ENCODE results near the gene BRD9. TPM values are rescaled to one million over a fixed set of nuclear protein-coding genes. Genes with fewer than 3 reads are reported as not detected.

BRD9 gene
- total RNA-seq, 4 donors from 2014 or later, result 26.5 to 44.9 (median 34.3) TPM

DNA sequence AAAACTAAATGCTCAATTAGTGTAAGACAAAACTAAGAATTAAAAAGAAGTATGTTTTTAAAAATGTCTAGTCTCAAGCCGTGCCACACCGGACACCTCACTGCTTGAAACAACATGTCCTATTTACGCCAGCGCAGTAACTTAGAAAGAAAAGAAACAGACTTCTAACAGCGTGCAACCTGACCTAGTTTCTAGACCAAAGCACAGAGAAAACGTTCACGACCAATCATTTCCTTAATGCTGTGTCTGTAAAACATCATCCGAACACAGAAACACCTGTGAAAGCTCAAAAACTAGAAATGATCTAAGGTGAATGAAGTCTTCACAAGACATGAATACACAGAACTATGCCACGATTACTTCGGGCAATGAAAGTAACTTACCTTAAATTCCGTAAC is 4.0 kb downstream of the BRD9 start:
- Histone ChIP-seq H3K27me3 (no peaks in the 10 kb centered on the region), H3K36me3 (peaks cover 66 to 80% (median 77%) of the 10 kb centered on the region in 4 donors), H3K4me1 (peaks cover 20 to 35% (median 25%) of the 10 kb centered on the region in 4 donors), H3K27ac (replicated peaks in 1 of 4) (no peak overlapping the region), H3K9me3 (no peaks in the 10 kb centered on the region), H3K4me3 (no peak overlapping the region)
- TF ChIP-seq POLR2AphosphoS5 (IDR thresholded peaks at IDR 0.05), result no peak
- TF ChIP-seq EP300 (IDR thresholded peaks at IDR 0.05), result no peak
- TF ChIP-seq, protein P1, sequence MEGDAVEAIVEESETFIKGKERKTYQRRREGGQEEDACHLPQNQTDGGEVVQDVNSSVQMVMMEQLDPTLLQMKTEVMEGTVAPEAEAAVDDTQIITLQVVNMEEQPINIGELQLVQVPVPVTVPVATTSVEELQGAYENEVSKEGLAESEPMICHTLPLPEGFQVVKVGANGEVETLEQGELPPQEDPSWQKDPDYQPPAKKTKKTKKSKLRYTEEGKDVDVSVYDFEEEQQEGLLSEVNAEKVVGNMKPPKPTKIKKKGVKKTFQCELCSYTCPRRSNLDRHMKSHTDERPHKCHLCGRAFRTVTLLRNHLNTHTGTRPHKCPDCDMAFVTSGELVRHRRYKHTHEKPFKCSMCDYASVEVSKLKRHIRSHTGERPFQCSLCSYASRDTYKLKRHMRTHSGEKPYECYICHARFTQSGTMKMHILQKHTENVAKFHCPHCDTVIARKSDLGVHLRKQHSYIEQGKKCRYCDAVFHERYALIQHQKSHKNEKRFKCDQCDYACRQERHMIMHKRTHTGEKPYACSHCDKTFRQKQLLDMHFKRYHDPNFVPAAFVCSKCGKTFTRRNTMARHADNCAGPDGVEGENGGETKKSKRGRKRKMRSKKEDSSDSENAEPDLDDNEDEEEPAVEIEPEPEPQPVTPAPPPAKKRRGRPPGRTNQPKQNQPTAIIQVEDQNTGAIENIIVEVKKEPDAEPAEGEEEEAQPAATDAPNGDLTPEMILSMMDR (IDR thresholded peaks at IDR 0.05), result no peak
- TF ChIP-seq POLR2A (IDR thresholded peaks at IDR 0.05; ENCODE audit: low read depth), result no peak
- intact Hi-C loops (cut with DNase I), result no loop called here
- WGBS, result 91% methylated on average over 11 of the region's 11 CpGs
- no peak for DNase-seq (ENCODE audit: extremely low spot score)

DNA sequence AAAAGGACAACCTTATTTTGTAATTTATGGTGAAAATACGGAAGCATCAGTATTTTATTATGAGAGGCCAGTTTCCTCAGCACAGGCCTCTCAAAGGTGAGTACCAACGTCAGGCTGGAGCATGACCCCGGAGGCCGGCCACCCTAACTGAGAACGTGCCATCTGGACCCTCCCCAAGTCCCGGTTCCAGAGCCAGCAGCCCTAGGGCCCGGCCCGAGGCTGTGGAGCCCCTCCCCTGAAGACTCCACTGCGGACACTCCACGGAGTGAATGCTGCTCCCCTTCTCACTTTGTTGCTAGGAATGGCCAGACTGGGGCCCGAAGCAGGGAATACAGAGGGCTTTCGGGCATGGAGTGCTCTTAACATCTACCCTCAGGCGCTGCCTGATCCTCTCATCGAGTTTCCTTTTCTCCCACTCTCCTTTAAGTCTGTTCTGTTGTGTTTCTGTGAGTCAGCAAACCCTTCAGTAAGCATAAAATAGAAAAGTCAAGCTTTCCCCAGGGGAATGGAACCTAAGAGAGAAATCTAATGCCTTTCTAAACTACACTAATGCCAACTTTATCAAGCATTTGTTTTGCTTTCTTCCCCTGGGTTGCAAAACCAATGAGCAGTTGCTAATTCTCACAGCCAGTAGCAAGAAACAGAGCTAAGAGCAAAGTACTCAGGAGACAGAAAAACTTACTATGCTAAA is 4.5 kb downstream of the BRD9 start:
- Histone ChIP-seq H3K27ac (replicated peaks in 1 of 4) (no peak overlapping the region), H3K4me3 (no peak overlapping the region), H3K4me1 (peaks cover 16 to 30% (median 20%) of the 10 kb centered on the region in 4 donors), H3K36me3 (peaks cover 71 to 85% (median 82%) of the 10 kb centered on the region in 4 donors), H3K9me3 (no peaks in the 10 kb centered on the region), H3K27me3 (no peaks in the 10 kb centered on the region)
- TF ChIP-seq, protein P1 (IDR thresholded peaks at IDR 0.05), result no peak
- TF ChIP-seq EP300 (IDR thresholded peaks at IDR 0.05) (no peak), POLR2AphosphoS5 (IDR thresholded peaks at IDR 0.05) (no peak), POLR2A (IDR thresholded peaks at IDR 0.05; ENCODE audit: low read depth) (no peak)
- intact Hi-C loops (cut with DNase I), result no loop called here
- DNase-seq (ENCODE audit: extremely low spot score), result no peak
- WGBS, result 89% methylated on average over 14 of the region's 14 CpGs

DNA sequence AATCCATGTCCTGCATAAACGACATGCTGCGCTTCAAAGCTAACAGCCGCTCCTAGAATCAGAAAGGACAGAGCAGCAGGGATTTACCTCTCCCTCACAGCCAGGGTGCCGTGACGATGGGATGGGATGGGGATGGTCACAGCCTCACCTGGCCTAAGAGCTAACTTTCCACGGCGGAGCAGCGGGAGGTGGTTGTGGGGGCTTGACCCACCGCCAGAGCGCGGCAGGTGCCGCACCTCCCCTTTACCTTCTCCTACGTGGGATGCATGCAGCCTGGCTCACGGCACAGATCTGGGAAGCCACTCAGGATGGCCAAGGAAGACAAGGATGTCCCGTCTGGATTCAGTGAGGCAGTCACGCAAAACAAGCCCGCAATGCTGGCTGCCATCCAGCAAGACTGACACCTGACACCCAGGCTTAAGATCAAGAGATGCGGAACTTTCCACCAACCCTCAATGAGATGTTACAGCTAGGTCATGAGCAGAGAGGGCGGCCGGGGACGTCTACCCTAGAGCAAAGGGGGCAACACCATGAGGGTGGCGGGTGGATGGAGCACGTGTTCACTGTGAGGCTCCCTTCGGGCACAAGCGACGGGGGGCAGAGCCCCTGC is 5.8 kb downstream of the BRD9 start:
- H3K36me3 ChIP-seq, result peaks cover 81 to 98% (median 95%) of the 10 kb centered on the region in 4 donors
- intact Hi-C loops (cut with DNase I), result no loop called here
- no peaks in the 10 kb centered on the region for H3K9me3 ChIP-seq

DNA sequence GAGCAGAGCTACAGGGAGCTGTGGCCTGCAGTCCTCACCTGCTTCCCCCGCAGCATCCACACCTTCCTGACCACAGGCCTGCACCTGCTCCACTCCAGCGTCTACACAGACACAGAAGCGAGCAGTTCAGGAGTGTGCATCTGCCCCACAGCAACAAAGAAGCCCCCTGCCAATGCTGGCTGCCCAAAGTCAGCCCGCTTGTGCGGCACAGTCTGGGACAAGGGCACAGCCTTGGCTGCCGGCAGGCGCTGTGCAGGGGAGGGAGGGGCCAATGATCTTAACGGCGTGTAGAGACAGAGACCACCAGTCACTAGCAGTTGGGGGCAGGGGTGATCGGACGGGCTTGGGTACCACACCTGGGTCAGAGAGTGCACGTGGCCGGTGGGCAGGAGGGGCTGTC is 6.6 kb downstream of the BRD9 start:
- WGBS, result 86% methylated on average over 13 of the region's 13 CpGs
- intact Hi-C loops (cut with DNase I), result no loop called here
- DNase-seq (ENCODE audit: extremely low spot score), result no peak
- peaks cover 5 to 15% (median 6%) of the 10 kb centered on the region in 4 donors for H3K4me1 ChIP-seq
- TF ChIP-seq POLR2A (IDR thresholded peaks at IDR 0.05; ENCODE audit: low read depth), result no peak
- TF ChIP-seq EP300 (IDR thresholded peaks at IDR 0.05), result no peak
- TF ChIP-seq POLR2AphosphoS5 (IDR thresholded peaks at IDR 0.05), result no peak
- TF ChIP-seq, protein P1 (IDR thresholded peaks at IDR 0.05), result no peak
- H3K4me3 ChIP-seq, result no peak overlapping the region
- H3K9me3 ChIP-seq, result no peaks in the 10 kb centered on the region
- H3K27ac ChIP-seq (replicated peaks in 1 of 4), result no peak overlapping the region
- no peaks in the 10 kb centered on the region for H3K27me3 ChIP-seq
- H3K36me3 ChIP-seq, result peaks cover 86 to 100% (median 99%) of the 10 kb centered on the region in 4 donors

More for the DNA sequence above, 5.8 kb downstream of the BRD9 start:
- TF ChIP-seq POLR2AphosphoS5 (IDR thresholded peaks at IDR 0.05) (no peak), EP300 (IDR thresholded peaks at IDR 0.05) (no peak), POLR2A (IDR thresholded peaks at IDR 0.05; ENCODE audit: low read depth) (no peak)
- TF ChIP-seq, protein P1 (IDR thresholded peaks at IDR 0.05), result no peak
- no peak overlapping the region for H3K4me3 ChIP-seq
- no peaks in the 10 kb centered on the region for H3K27me3 ChIP-seq
- DNase-seq (ENCODE audit: extremely low spot score), result no peak
- WGBS, result 88% methylated on average over 23 of the region's 26 CpGs
- H3K4me1 ChIP-seq, result peaks cover 13 to 23% (median 14%) of the 10 kb centered on the region in 4 donors
- H3K27ac ChIP-seq (replicated peaks in 1 of 4), result no peak overlapping the region

Data from esophagus muscularis mucosa (tissue), 4 donors.